IMR-90 (cell line): ENCODE data around the gene BNIP5. TPM values are rescaled to one million over a fixed set of nuclear protein-coding genes. Genes with fewer than 3 reads are reported as not detected.

ENCODE experiments used
- ATAC-seq: fragments of 200-7000 bp; cut with Tn5 transposase; 2 replicates; pipeline ENCODE4 v1.9.1; 2020; ENCODE audit warnings: low read depth, mild to moderate bottlenecking, moderate library complexity
- BruUV-seq: library from RNA; stranded (reverse); fragments of 400-500 nt; replicated peaks from 2 replicates; lab custom pipeline; 2021; lab: Mats Ljungman, UMichigan
- CTCF ChIA-PET: fragments of 300-600 bp; formaldehyde crosslinking; extraction: SDS; loops from one replicate; lab custom pipeline; 2021; ENCODE audit warnings: antibody characterized with exemption; lab: Yijun Ruan, JAX
- POLR2A ChIA-PET: fragments of 300-600 bp; sonication (Branson Sonifier 250); formaldehyde crosslinking; loops from one replicate; lab custom pipeline; 2022; ENCODE audit warnings: antibody characterized with exemption; ENCODE audit not compliant: unreplicated experiment; lab: Charles Lee
- DNase-seq: peaks from one replicate; pipeline ENCODE4 v3.0.0; 2013
- H2AFZ ChIP-seq: replicated peaks from 2 replicates; pipeline ENCODE3; 2013; ENCODE audit warnings: low read length, mild to moderate bottlenecking; ENCODE audit not compliant: poor library complexity
- H2AK5ac ChIP-seq: 2 replicates; pipeline ENCODE4 v1.6.1; 2013; ENCODE audit warnings: low read depth, low read length, inconsistent platforms
- H2AK9ac ChIP-seq: replicated peaks from 2 replicates; pipeline ENCODE3; 2013; ENCODE audit warnings: mild to moderate bottlenecking, low read depth, low read length, moderate library complexity; ENCODE audit not compliant: poor library complexity
- H2BK120ac ChIP-seq: 2 replicates; pipeline ENCODE4 v1.6.1; 2013; ENCODE audit warnings: low read depth, low read length, inconsistent platforms
- H2BK15ac ChIP-seq: 3 replicates; pipeline ENCODE4 v1.6.1; 2013; ENCODE audit warnings: low read depth, low read length, inconsistent platforms
- H2BK20ac ChIP-seq: 2 replicates; pipeline ENCODE4 v1.6.1; 2013; ENCODE audit warnings: low read depth, mild to moderate bottlenecking, inconsistent platforms, low read length, moderate library complexity
- H2BK5ac ChIP-seq: 2 replicates; pipeline ENCODE4 v1.6.1; 2013; ENCODE audit warnings: mild to moderate bottlenecking, low read depth, low read length, inconsistent platforms; ENCODE audit not compliant: poor library complexity, severe bottlenecking
- H3K14ac ChIP-seq: replicated peaks from 2 replicates; pipeline ENCODE4 v1.6.1; 2013; ENCODE audit warnings: low read depth, low read length, inconsistent platforms
- H3K18ac ChIP-seq: 2 replicates; pipeline ENCODE4 v1.6.1; 2013; ENCODE audit warnings: low read depth, low read length, control low read depth
- H3K23ac ChIP-seq: 2 replicates; pipeline ENCODE4 v1.6.1; 2013; ENCODE audit warnings: low read depth, low read length, inconsistent platforms
- H3K27ac ChIP-seq: 2 replicates; pipeline ENCODE4 v1.5.1; 2013; ENCODE audit warnings: mild to moderate bottlenecking, control low read depth, low read length; ENCODE audit not compliant: insufficient read depth
- H3K27me3 ChIP-seq: 2 replicates; pipeline ENCODE4 v1.6.1; 2013; ENCODE audit warnings: low read length; ENCODE audit not compliant: control insufficient read depth, insufficient read depth
- H3K36me3 ChIP-seq: 2 replicates; pipeline ENCODE4 v1.6.1; 2013; ENCODE audit warnings: low read length, mixed read lengths; ENCODE audit not compliant: control insufficient read depth, insufficient read depth
- H3K4ac ChIP-seq: 2 replicates; pipeline ENCODE4 v1.6.1; 2013; ENCODE audit warnings: low read depth, low read length, inconsistent platforms
- H3K4me1 ChIP-seq: 2 replicates; pipeline ENCODE4 v1.6.1; 2013; ENCODE audit warnings: low read length, mixed read lengths; ENCODE audit not compliant: control insufficient read depth, insufficient read depth
- H3K4me2 ChIP-seq: 2 replicates; pipeline ENCODE4 v1.6.1; 2013; ENCODE audit warnings: low read depth, mild to moderate bottlenecking, control low read depth, low read length, moderate library complexity
- H3K4me3 ChIP-seq: 2 replicates; pipeline ENCODE4 v1.5.1; 2013; ENCODE audit warnings: low read depth, mild to moderate bottlenecking, control low read depth, low read length, moderate library complexity; ENCODE audit not compliant: insufficient read depth
- H3K56ac ChIP-seq: 2 replicates; pipeline ENCODE4 v1.6.1; 2013; ENCODE audit warnings: low read length, inconsistent platforms; ENCODE audit not compliant: insufficient read depth; ENCODE audit errors: extremely low read depth
- H3K79me1 ChIP-seq, 2 experiments: 2 replicates each; pipeline ENCODE4 v1.6.1; 2013; ENCODE audit warnings: low read length in 2 of 2, inconsistent platforms in 1 of 2, low read depth in 1 of 2
- H3K9ac ChIP-seq: 2 replicates; pipeline ENCODE4 v1.6.1; 2013; ENCODE audit warnings: low read depth, low read length, control low read depth
- H3K9me1 ChIP-seq: 2 replicates; pipeline ENCODE4 v1.6.1; 2013; ENCODE audit warnings: low read length, inconsistent platforms; ENCODE audit not compliant: insufficient read depth
- H3K9me3 ChIP-seq: 2 replicates; pipeline ENCODE4 v1.6.1; 2013; ENCODE audit warnings: low read length; ENCODE audit not compliant: control insufficient read depth, insufficient read depth
- H4K20me1 ChIP-seq: 2 replicates; pipeline ENCODE4 v1.6.1; 2013; ENCODE audit warnings: low read length, inconsistent platforms; ENCODE audit not compliant: insufficient read depth
- H4K5ac ChIP-seq: 2 replicates; pipeline ENCODE4 v1.6.1; 2013; ENCODE audit warnings: mild to moderate bottlenecking, low read depth, low read length, control low read depth
- H4K8ac ChIP-seq, 2 experiments: 2 replicates each; pipeline ENCODE4 v1.6.1; 2013; ENCODE audit warnings: low read depth in 2 of 2, low read length in 2 of 2, control low read depth in 1 of 2, inconsistent platforms in 1 of 2
- H4K91ac ChIP-seq: 2 replicates; pipeline ENCODE4 v1.6.1; 2013; ENCODE audit warnings: low read depth, low read length, inconsistent platforms; ENCODE audit not compliant: insufficient read depth
- BHLHE40 ChIP-seq: fragments of 150-350 bp; IDR thresholded peaks from 2 replicates; pipeline ENCODE4 v1.6.1; 2016; ENCODE audit warnings: mild to moderate bottlenecking, low read depth, low read length
- CEBPB ChIP-seq: IDR thresholded peaks from 2 replicates; pipeline ENCODE4 v1.6.1; 2012; ENCODE audit warnings: low read depth, low read length, improper control_type of control experiment
- CHD1 ChIP-seq: IDR thresholded peaks from 2 replicates; pipeline ENCODE4 v1.6.1; 2012; ENCODE audit warnings: low read depth, low read length, improper control_type of control experiment
- FOS ChIP-seq: fragments of 150-350 bp; IDR thresholded peaks from 2 replicates; pipeline ENCODE4 v1.6.1; 2016; ENCODE audit warnings: low read depth, low read length
- MAFK ChIP-seq: IDR thresholded peaks from 2 replicates; pipeline ENCODE4 v1.6.1; 2012; ENCODE audit warnings: low read depth, low read length, improper control_type of control experiment
- MAZ ChIP-seq: IDR thresholded peaks from 2 replicates; pipeline ENCODE4 v1.6.1; 2012; ENCODE audit warnings: low read depth, mild to moderate bottlenecking, low read length, improper control_type of control experiment, moderate library complexity, borderline replicate concordance
- RAD21 ChIP-seq: IDR thresholded peaks from 2 replicates; pipeline ENCODE4 v1.6.1; 2012; ENCODE audit warnings: low read length, improper control_type of control experiment
- RCOR1 ChIP-seq: IDR thresholded peaks from 2 replicates; pipeline ENCODE4 v1.6.1; 2012; ENCODE audit warnings: mild to moderate bottlenecking, low read length, improper control_type of control experiment; ENCODE audit not compliant: insufficient replicate concordance
- RFX5 ChIP-seq: IDR thresholded peaks from 2 replicates; pipeline ENCODE4 v1.8.0; 2012; ENCODE audit warnings: low read depth, mild to moderate bottlenecking, low read length, moderate library complexity
- USF2 ChIP-seq: fragments of 150-350 bp; IDR thresholded peaks from 2 replicates; pipeline ENCODE4 v1.6.1; 2017; ENCODE audit warnings: mild to moderate bottlenecking, antibody characterized with exemption, low read length, low read depth
- whole genome bisulfite sequencing, 2 experiments: methylation state at CpG; one replicate each; pipeline versions ENCODE4 v1.1.5 to v1.1.7; 2013; ENCODE audit warnings: missing lambda C conversion rate in 2 of 2; ENCODE audit not compliant: insufficient read length in 1 of 2; ENCODE audit errors: extremely low coverage in 2 of 2; 5-methylcytosine and 5-hydroxymethylcytosine counted together
- dilution Hi-C: fragments of 300-500 bp; cut with HindIII; formaldehyde crosslinking; loops from one replicate; pipeline ENCODE4 v1.14.3; 2018; ENCODE audit warnings: low sequenced_read_pairs; ENCODE audit not compliant: unreplicated experiment
- in situ Hi-C: fragments of 300-500 bp; cut with MboI; formaldehyde crosslinking; loops from 3 replicates; pipeline ENCODE4 v1.14.3; 2019; ENCODE audit warnings: low sequenced_read_pairs, inconsistent platforms, mixed read lengths
- intact Hi-C: fragments of 100-400 bp; cut with micrococcal nuclease; formaldehyde crosslinking; loops from 2 replicates; pipeline ENCODE4 v1.10.0; 2022
- polyA plus RNA-seq, 3 experiments: library from polyadenylated mRNA; depleted of rRNA; stranded (reverse); fragments of >200 nt; gene quantifications; 2 replicates each; pipeline ENCODE4 v1.2.3, GENCODE V29; 2012; ENCODE audit warnings: low replicate concordance in 1 of 3
- total RNA-seq: library from RNA; depleted of rRNA; stranded (reverse); fragments of >200 nt; gene quantifications from 2 replicates; pipeline ENCODE4 v1.2.3, GENCODE V29; 2012
- TF ChIP-seq, protein P1 (sequence below): conservative IDR thresholded peaks from 2 replicates; pipeline ENCODE4 v1.5.1; 2012; ENCODE audit warnings: mild to moderate bottlenecking, low read depth, low read length, improper control_type of control experiment

The BNIP5 gene
- total and polyA plus RNA-seq, 2 of the 4 experiments (the other 2 are of a cell fraction) = not detected

GRCh38 chr6:36315921-36316320 is 20.8 kb downstream of the BNIP5 start:
- H3K4ac ChIP-seq = no peak overlapping the region
- no peak overlapping the region for H3K27ac ChIP-seq
- H3K27me3 ChIP-seq = peaks cover 77% of the 10 kb centered on the region
- no peak overlapping the region for H3K4me2 ChIP-seq
- no peak overlapping the region for H2BK120ac ChIP-seq
- dilution Hi-C loops (no loop called here), in situ Hi-C loops (no loop called here), intact Hi-C loops (no loop called here)
- no peak overlapping the region for H2BK20ac ChIP-seq
- TF ChIP-seq MAFK = no peak
- TF ChIP-seq MAZ = no peak
- TF ChIP-seq BHLHE40 = no peak
- TF ChIP-seq FOS = no peak
- no peak for TF ChIP-seq RAD21
- TF ChIP-seq, protein P1, sequence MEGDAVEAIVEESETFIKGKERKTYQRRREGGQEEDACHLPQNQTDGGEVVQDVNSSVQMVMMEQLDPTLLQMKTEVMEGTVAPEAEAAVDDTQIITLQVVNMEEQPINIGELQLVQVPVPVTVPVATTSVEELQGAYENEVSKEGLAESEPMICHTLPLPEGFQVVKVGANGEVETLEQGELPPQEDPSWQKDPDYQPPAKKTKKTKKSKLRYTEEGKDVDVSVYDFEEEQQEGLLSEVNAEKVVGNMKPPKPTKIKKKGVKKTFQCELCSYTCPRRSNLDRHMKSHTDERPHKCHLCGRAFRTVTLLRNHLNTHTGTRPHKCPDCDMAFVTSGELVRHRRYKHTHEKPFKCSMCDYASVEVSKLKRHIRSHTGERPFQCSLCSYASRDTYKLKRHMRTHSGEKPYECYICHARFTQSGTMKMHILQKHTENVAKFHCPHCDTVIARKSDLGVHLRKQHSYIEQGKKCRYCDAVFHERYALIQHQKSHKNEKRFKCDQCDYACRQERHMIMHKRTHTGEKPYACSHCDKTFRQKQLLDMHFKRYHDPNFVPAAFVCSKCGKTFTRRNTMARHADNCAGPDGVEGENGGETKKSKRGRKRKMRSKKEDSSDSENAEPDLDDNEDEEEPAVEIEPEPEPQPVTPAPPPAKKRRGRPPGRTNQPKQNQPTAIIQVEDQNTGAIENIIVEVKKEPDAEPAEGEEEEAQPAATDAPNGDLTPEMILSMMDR = no peak
- no peak for TF ChIP-seq CHD1
- TF ChIP-seq RCOR1 = no peak
- TF ChIP-seq CEBPB = no peak
- no peak for TF ChIP-seq USF2
- TF ChIP-seq RFX5 = no peak
- H2AK9ac ChIP-seq = no peak overlapping the region
- no peaks in the 10 kb centered on the region for H3K4me1 ChIP-seq
- no peak overlapping the region for H3K14ac ChIP-seq
- CTCF ChIA-PET = interaction anchor here (1.7 kb wide), 1 partner anchor 14 kb away, joined by 5 read pairs; no protein-coding TSS in a partner anchor
- no peaks in the 10 kb centered on the region for H3K9me3 ChIP-seq
- H3K4me3 ChIP-seq = no peak overlapping the region
- H3K18ac ChIP-seq = no peak overlapping the region
- no peaks in the 10 kb centered on the region for H3K36me3 ChIP-seq
- no peak overlapping the region for H2BK15ac ChIP-seq
- no peak overlapping the region for H3K56ac ChIP-seq
- DNase-seq = no peak
- no peak overlapping the region for H4K8ac ChIP-seq
- POLR2A ChIA-PET = no interaction called here
- H4K91ac ChIP-seq = no peak overlapping the region
- no peak overlapping the region for H4K5ac ChIP-seq
- no peak overlapping the region for H2BK5ac ChIP-seq
- H2AFZ ChIP-seq = no peak overlapping the region
- BruUV-seq = no TSS peak
- WGBS, 2 experiments = 70% methylated on average over 2 of the region's 5 CpGs; no CpG with 5 or more reads in 1 of the 2 experiments
- no peak overlapping the region for H3K9ac ChIP-seq
- H2AK5ac ChIP-seq = no peak overlapping the region
- H3K79me1 ChIP-seq = no peaks in the 10 kb centered on the region
- ATAC-seq = no peak
- H4K20me1 ChIP-seq = no peaks in the 10 kb centered on the region; the same call in 1 of the 2 replicates
- H3K23ac ChIP-seq = no peak overlapping the region
- no peaks in the 10 kb centered on the region for H3K9me1 ChIP-seq
